ENCODE results near the gene ACOT11. TPM values are rescaled to one million over a fixed set of nuclear protein-coding genes. Genes with fewer than 3 reads are reported as not detected.

ACOT11 gene
- total and polyA plus RNA-seq, 4 donors = 2.8 to 13.5 (median 7.9) TPM

DNA sequence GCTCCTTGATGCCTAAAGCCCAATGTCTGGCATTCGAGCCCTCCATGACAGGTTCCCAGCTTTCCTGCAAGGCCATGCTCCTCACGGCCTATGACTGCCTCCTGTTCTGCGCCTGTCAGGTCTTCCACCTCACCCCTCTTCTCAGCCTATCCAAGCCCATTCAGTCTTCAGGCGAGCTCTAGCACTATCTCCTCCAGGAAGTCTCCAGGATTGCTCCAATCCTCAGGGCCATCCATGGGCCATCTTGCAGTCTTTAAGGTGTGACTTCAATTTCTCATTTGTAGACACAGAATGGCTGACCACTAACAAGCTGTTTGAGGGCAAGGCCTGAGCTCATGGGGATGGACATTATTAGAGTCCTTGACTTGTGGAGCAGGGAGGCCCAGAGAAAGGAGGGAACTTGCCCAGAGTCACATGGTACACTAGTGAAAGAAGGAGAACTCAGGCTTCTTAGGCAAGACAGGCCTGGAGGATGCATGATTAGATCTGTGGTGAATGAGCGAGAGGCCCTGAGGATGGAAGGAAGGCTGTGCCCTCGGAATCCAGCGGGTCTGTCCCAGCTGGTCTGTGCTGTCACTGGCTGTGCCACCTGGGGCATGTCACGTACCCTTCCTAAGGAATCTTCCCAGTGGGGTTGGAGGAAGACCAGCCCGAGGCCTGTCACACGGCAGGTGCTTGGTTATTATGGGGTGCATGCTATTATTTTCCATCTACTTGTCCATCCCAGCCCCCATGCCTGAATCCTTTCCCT is 1.2 kb upstream of the ACOT11 start:
- Histone ChIP-seq H3K36me3 (ENCODE audit: control insufficient read depth in 4 of 4, insufficient read depth in 4 of 4, low read length in 4 of 4) (no peaks in the 10 kb centered on the region), H3K27me3 (ENCODE audit: control insufficient read depth in 3 of 3, insufficient read depth in 3 of 3, low read length in 2 of 3) (no peaks in the 10 kb centered on the region), H3K9me3 (ENCODE audit: control insufficient read depth in 4 of 4, insufficient read depth in 3 of 4, low read length in 3 of 4) (no peaks in the 10 kb centered on the region), H3K4me3 (no peak overlapping the region), H3K27ac (ENCODE audit: low read depth in 1 of 2, low read length in 1 of 2) (peak overlapping the region in 1 of 2 donors; percentile 90), H3K9ac (ENCODE audit: insufficient read depth in 1 of 2, low read length in 2 of 2) (no peak overlapping the region), H3K4me1 (ENCODE audit: control insufficient read depth in 5 of 5, insufficient read depth in 5 of 5, low read length in 5 of 5) (peaks cover 0 to 35% (median 11%) of the 10 kb centered on the region in 5 donors)
- 53 to 85% methylated on average over 10 of the region's 10 CpGs for WGBS, 2 donors
- no peak for DNase-seq
- no peak for ATAC-seq (ENCODE audit: insufficient read depth, low FRiP score)
- no peak for TF ChIP-seq CTCF (IDR thresholded peaks at IDR 0.05; ENCODE audit: control extremely low read depth, extremely low read depth)

DNA sequence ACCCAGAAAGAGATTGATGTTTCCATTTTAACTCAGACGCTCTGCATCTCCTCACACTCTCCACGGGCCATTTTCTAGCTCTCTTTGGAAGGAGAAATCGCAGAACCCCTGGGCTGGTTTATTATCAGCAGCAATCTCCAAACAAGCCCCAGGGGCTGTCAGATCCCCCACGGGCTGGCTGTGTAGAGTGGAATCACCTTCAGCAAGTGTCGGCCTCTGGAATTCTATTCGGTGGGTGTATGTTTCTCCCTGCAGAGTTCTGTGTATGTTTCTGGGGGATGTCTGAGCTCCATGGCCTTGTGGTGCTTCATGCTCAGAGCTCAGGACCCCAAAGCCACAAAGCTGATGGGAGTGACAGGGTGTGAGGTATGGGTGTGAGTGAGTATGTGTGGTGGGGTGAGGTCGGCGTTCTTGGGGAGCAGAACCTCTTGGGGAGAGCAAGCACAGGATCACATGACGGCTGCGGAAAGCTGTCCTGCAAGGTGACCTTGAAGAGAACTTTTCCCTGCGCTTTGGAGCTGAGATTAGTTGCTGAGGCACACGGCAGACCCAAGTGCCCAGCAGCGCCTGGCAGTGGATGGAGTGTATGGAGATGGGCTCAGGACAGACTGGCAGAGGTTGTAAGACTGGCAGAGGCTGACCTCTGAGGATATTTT is 489 bp downstream of the ACOT11 start:
- Histone ChIP-seq H3K4me1 (ENCODE audit: control insufficient read depth in 5 of 5, insufficient read depth in 5 of 5, low read length in 5 of 5) (peaks cover 0 to 23% (median 7%) of the 10 kb centered on the region in 5 donors), H3K9me3 (ENCODE audit: control insufficient read depth in 4 of 4, insufficient read depth in 3 of 4, low read length in 3 of 4) (no peaks in the 10 kb centered on the region), H3K27ac (ENCODE audit: low read depth in 1 of 2, low read length in 1 of 2) (peak overlapping the region; percentile 21 to 93), H3K4me3 (no peak overlapping the region), H3K27me3 (ENCODE audit: control insufficient read depth in 3 of 3, insufficient read depth in 3 of 3, low read length in 2 of 3) (no peaks in the 10 kb centered on the region), H3K9ac (ENCODE audit: insufficient read depth in 1 of 2, low read length in 2 of 2) (peak overlapping the region; percentile 11 to 61), H3K36me3 (ENCODE audit: control insufficient read depth in 4 of 4, insufficient read depth in 4 of 4, low read length in 4 of 4) (no peaks in the 10 kb centered on the region)
- WGBS, 2 donors = 54 to 56% methylated on average over 13 of the region's 13 CpGs
- peak in 1 of 3 donors; percentile 19 for DNase-seq
- ATAC-seq (ENCODE audit: insufficient read depth, low FRiP score) = no peak
- no peak for TF ChIP-seq CTCF (IDR thresholded peaks at IDR 0.05; ENCODE audit: control extremely low read depth, extremely low read depth)

- peaks cover 0 to 23% (median 7%) of the 10 kb centered on the region in 5 donors for H3K4me1 ChIP-seq (ENCODE audit: control insufficient read depth in 5 of 5, insufficient read depth in 5 of 5, low read length in 5 of 5)
- no peaks in the 10 kb centered on the region for H3K9me3 ChIP-seq (ENCODE audit: control insufficient read depth in 4 of 4, insufficient read depth in 3 of 4, low read length in 3 of 4)
- H3K27me3 ChIP-seq (ENCODE audit: control insufficient read depth in 3 of 3, insufficient read depth in 3 of 3, low read length in 2 of 3) = no peaks in the 10 kb centered on the region
- H3K9ac ChIP-seq (ENCODE audit: insufficient read depth in 1 of 2, low read length in 2 of 2) = no peak overlapping the region
- 73 to 79% methylated on average over 13 of the region's 13 CpGs for whole genome bisulfite sequencing, 2 donors
- ATAC-seq (ENCODE audit: insufficient read depth, low FRiP score) (no peak), DNase-seq (no peak)
- no peak overlapping the region for H3K4me3 ChIP-seq
- H3K27ac ChIP-seq (ENCODE audit: low read depth in 1 of 2, low read length in 1 of 2) = peak overlapping the region in 1 of 2 donors; percentile 93
- TF ChIP-seq CTCF (IDR thresholded peaks at IDR 0.05; ENCODE audit: control extremely low read depth, extremely low read depth) = no peak
- no peaks in the 10 kb centered on the region for H3K36me3 ChIP-seq (ENCODE audit: control insufficient read depth in 4 of 4, insufficient read depth in 4 of 4, low read length in 4 of 4)
Observed at GRCh38 chr1:54549181-54549924, 1.3 kb downstream of the ACOT11 start.
